NK-92 treated with Interleukin-12 subunit alpha and Interleukin-12 subunit beta, amount 100 ng/mL, for 24 hours (cell line): Measurements from ENCODE around the gene CUTA.
"Not testable (repeated sequence)": the region's sequence is repeated elsewhere in the genome, so short reads cannot be mapped to it uniquely, and the experiment has no call there.

Source experiments
- DNase-seq: peaks from one replicate; lab custom pipeline; 2025; lab: John Stamatoyannopoulos, UW

Gene CUTA

GRCh38 chr6:33367715-33368025 lies 50.2 kb downstream of the CUTA start:
- DNase-seq = not testable (repeated sequence)

GRCh38 chr6:33367009-33367714 lies 50.7 kb downstream of the CUTA start:
- DNase-seq = no peak
